Calu3 (cell line): ENCODE measurements around the gene SRR. TPM values are rescaled to one million over a fixed set of nuclear protein-coding genes. Genes with fewer than 3 reads are reported as not detected.
A peak's percentile ranks its signal among the peaks of the same experiment; 100 is the strongest.
"Not testable (repeated sequence)": the region's sequence is repeated elsewhere in the genome, so short reads cannot be mapped to it uniquely, and the experiment has no call there.

ENCODE experiments used
- Bru-seq: library from RNA; stranded (reverse); fragments of 400-500 nt; gene quantifications from one replicate; lab custom pipeline; 2021; lab: Mats Ljungman, UMichigan
- BruChase-seq, 2 experiments: library from RNA; stranded (reverse); fragments of 400-500 nt; gene quantifications; one replicate each; lab custom pipeline; 2021; lab: Mats Ljungman, UMichigan
- BruUV-seq: library from RNA; stranded (reverse); fragments of 400-500 nt; replicated peaks from 2 replicates; lab custom pipeline; 2021; lab: Mats Ljungman, UMichigan
- CTCF ChIA-PET: fragments of 300-600 bp; sonication (Branson Sonifier 250); formaldehyde crosslinking; loops from one replicate; lab custom pipeline; 2022; ENCODE audit warnings: antibody characterized with exemption; lab: Charles Lee
- DNase-seq: peaks from one replicate; pipeline ENCODE4 v3.0.0; 2022
- H3K27ac Mint-ChIP-seq: one replicate; pipeline ENCODE4 v1.8.0; 2022; ENCODE audit warnings: mixed read lengths; ENCODE audit not compliant: unreplicated experiment
- H3K27me3 Mint-ChIP-seq: one replicate; pipeline ENCODE4 v1.8.0; 2022; ENCODE audit warnings: mixed read lengths; ENCODE audit not compliant: unreplicated experiment
- H3K36me3 Mint-ChIP-seq: one replicate; pipeline ENCODE4 v1.8.0; 2022; ENCODE audit warnings: mild to moderate bottlenecking, moderate library complexity, mixed read lengths; ENCODE audit not compliant: insufficient read depth, unreplicated experiment
- H3K4me1 Mint-ChIP-seq: one replicate; pipeline ENCODE4 v1.8.0; 2022; ENCODE audit warnings: mild to moderate bottlenecking, low read depth, mixed read lengths; ENCODE audit not compliant: unreplicated experiment
- H3K4me3 Mint-ChIP-seq: one replicate; pipeline ENCODE4 v1.8.0; 2022; ENCODE audit warnings: mild to moderate bottlenecking, low read depth, moderate library complexity, mixed read lengths; ENCODE audit not compliant: unreplicated experiment
- H3K9me3 Mint-ChIP-seq: one replicate; pipeline ENCODE4 v1.8.0; 2022; ENCODE audit warnings: low read depth, mixed read lengths; ENCODE audit not compliant: unreplicated experiment
- CTCF ChIP-seq: fragments of 200-600 bp; IDR thresholded peaks from one replicate; pipeline ENCODE4 v1.8.0; 2022; ENCODE audit warnings: antibody characterized with exemption; ENCODE audit not compliant: unreplicated experiment
- intact Hi-C: fragments of 100-400 bp; cut with micrococcal nuclease; formaldehyde crosslinking; loops from one replicate; pipeline ENCODE4 v1.10.0; 2022; ENCODE audit not compliant: unreplicated experiment
- long read RNA-seq: library from polyadenylated mRNA; stranded (forward); transcript quantifications from one replicate; pipeline ENCODE4 v2.0.0, GENCODE V29; 2022
- total RNA-seq: library from RNA; stranded (reverse); gene quantifications from 2 replicates; pipeline ENCODE4 v1.2.3, GENCODE V29; 2022

Gene SRR
- total RNA-seq (6.4 and 7.0 TPM in 2 replicates), Bru-seq, nascent RNA (percentile 46 among the genes with signal in this experiment), BruChase-seq, experiment 1, labeled RNA remaining after a 6-hour chase (percentile 52 among the genes with signal in this experiment), BruChase-seq, experiment 2, labeled RNA remaining after a 2-hour chase (percentile 50 among the genes with signal in this experiment)
- long read RNA-seq, partial matches to known transcripts: 0 of 3 reads
- long read RNA-seq, other reads (novel, unspliced or antisense): 3 of 3 reads

DNA sequence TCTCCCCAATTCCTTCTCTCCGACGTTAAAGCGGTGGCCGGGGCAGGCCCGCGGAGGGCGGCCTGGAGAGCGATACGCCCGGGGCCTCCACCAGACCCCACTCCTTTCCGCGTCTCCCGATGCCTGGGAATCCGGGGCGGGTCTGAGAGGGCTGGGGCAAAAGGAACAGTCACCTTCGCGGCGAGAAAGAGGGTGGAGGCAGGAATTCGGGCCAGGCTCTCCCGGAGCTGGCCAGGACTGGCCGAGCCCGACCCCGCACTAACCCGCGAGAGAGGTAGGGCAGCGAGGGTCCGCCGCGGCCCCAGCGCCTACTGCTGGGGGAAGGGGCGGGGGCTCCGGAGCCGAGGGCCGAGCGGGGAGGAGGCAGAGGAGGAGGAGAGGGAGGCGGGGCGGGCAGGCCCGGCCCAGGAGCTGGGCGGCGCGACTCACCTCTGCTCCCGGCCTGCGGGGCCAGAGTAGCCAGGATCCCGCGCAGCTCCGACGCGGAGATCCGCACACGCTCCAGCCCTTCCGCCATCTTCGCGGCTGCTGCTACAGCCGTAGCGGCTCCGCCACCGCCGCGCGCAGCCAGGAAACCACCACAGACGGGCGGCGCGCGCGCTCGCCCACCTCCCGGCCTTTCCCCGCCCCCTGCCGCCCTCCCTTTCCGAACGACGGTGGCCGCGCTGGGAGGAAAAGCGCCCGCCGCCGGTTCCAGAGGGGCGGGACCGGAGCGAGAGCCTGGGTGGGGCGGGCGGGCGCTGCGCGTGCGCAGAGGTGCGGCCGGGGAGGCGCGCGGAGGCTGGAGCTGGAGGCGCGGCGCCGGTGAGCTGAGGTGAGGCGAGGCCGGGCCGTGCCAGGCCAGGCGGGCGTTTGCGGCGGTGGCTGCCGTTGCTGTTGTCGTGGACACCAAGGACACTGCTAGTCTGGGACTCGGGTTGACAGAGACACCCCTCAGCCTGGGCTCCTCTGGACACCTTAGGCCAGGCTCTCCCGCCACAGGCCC is at the start of gene SRR, which contains the start of gene SMG6:
TSS of gene SRR (plus strand) at position 747 of the 985 bp plus-strand sequence. CDS start 11,611 bp downstream, outside the sequence.
TSS of gene SMG6 (minus strand) at position 582 of the 985 bp plus-strand sequence. CDS start at position 517, 65 bp downstream.
- Mint-ChIP-seq H3K27ac (no peak within 1 kb of the TSS), H3K4me1 (peaks cover 14% of the 10 kb centered on the region), H3K36me3 (peaks cover 26% of the 10 kb centered on the region), H3K9me3 (no peaks in the 10 kb centered on the region), H3K4me3 (peak within 1 kb of the TSS; percentile 79), H3K27me3 (no peaks in the 10 kb centered on the region)
- intact Hi-C loops: no loop called here
- peak; percentile 84 for DNase-seq
- TF ChIP-seq CTCF: no peak
- CTCF ChIA-PET: interaction anchor here (0.5 to 1.4 kb wide), 3 partner anchors 12 to 59 kb away, joined by 3 read pairs; no protein-coding TSS in a partner anchor
- no TSS peak for BruUV-seq

DNA sequence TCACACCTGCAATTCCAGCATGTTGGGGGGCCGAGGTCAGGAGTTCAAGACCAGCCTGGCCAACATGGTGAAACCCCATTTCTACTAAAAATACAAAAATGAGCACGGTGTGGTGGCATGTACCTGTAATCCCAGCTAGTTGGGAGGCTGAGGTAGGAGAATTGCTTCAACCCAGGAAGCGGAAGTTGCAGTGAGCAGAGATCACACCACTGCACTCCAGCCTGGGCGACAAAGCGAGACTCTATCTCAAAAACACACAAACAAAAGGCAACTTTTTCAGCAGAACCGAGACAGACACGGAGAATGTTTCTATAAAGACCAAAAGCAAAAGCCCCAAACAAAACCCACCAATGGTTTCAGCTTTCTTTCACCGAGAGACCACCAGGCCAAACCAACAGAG is 44.9 kb upstream of the SRR start:
- H3K4me1 Mint-ChIP-seq, H3K27me3 Mint-ChIP-seq, DNase-seq, H3K27ac Mint-ChIP-seq, intact Hi-C loops, CTCF ChIA-PET, H3K36me3 Mint-ChIP-seq, H3K9me3 Mint-ChIP-seq, BruUV-seq, H3K4me3 Mint-ChIP-seq: not testable (repeated sequence)

GRCh38 chr17:2259769-2260536 is 43.8 kb upstream of the SRR start:
- Mint-ChIP-seq H3K36me3 (no peaks in the 10 kb centered on the region), H3K27me3 (no peaks in the 10 kb centered on the region), H3K4me1 (no peaks in the 10 kb centered on the region), H3K9me3 (no peaks in the 10 kb centered on the region), H3K27ac (no peak overlapping the region), H3K4me3 (no peak overlapping the region)
- DNase-seq: no peak
- intact Hi-C loops: no loop called here
- CTCF ChIA-PET: no interaction called here
- no peak for TF ChIP-seq CTCF
- no TSS peak for BruUV-seq

DNA sequence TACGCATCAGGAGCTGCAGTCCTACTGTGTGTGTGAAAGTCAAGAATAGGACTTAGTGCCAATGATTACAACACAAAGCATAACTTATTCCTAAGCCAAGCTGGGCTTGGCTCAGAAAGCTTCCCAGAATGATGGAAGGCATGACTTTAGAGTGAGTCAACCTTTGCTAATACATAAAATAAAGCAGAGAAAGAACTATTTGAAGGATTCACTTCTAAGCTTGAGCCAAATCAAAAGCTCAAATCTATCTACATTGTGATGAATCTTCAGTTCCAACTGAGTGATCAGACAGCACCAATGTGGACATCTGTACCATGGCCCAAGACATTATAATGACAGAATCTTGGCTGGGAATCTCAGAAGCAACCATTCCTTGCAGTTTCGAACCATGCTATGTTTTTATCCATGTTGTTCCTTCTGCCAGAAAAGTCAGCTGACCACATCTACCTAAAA is 41.6 kb upstream of the SRR start:
- no peak for TF ChIP-seq CTCF
- Mint-ChIP-seq H3K27ac (no peak overlapping the region), H3K4me3 (no peak overlapping the region), H3K9me3 (no peaks in the 10 kb centered on the region), H3K27me3 (no peaks in the 10 kb centered on the region), H3K4me1 (no peaks in the 10 kb centered on the region), H3K36me3 (no peaks in the 10 kb centered on the region)
- DNase-seq: no peak
- CTCF ChIA-PET: no interaction called here
- intact Hi-C loops: no loop called here
- no TSS peak for BruUV-seq
